COLO829 (cell line): ENCODE data around the gene CD19.
A peak's percentile ranks its signal among the peaks of the same experiment; 100 is the strongest.
"Not testable (repeated sequence)": the region's sequence is repeated elsewhere in the genome, so short reads cannot be mapped to it uniquely, and the experiment has no call there.

Experiments
- DNase-seq: peaks from one replicate; pipeline ENCODE4 v3.0.0; 2012; ENCODE audit warnings: low spot score

CD19 gene

GRCh38 chr16:28936784-28937155 lies 5.0 kb downstream of the CD19 start:
- DNase-seq = no peak

- DNase-seq = no peak
Measured at GRCh38 chr16:28937222-28937876, 5.6 kb downstream of the CD19 start.

GRCh38 chr16:28938721-28939120 lies 7.0 kb downstream of the CD19 start:
- no peak for DNase-seq

GRCh38 chr16:28939825-28940224 lies 8.1 kb downstream of the CD19 start:
- not testable (repeated sequence) for DNase-seq

- no peak for DNase-seq
Measured at GRCh38 chr16:28943281-28943680, 11.5 kb downstream of the CD19 start.

GRCh38 chr16:28946681-28947080 lies 14.9 kb downstream of the CD19 start:
- DNase-seq = no peak

GRCh38 chr16:28950648-28951409 lies 19.1 kb downstream of the CD19 start, which contains the start of gene NFATC2IP:
TSS of gene NFATC2IP (plus strand) at chr16:28950937. CDS start at chr16:28951012, 75 bp downstream.
- peak; percentile 100 for DNase-seq

GRCh38 chr16:28951410-28951943 lies 19.7 kb downstream of the CD19 start:
- no peak for DNase-seq

GRCh38 chr16:28958216-28958615 lies 26.4 kb downstream of the CD19 start:
- no peak for DNase-seq

- no peak for DNase-seq
Measured at GRCh38 chr16:28958836-28959235, 27.1 kb downstream of the CD19 start.

GRCh38 chr16:28964072-28964471 lies 32.3 kb downstream of the CD19 start:
- DNase-seq = no peak

GRCh38 chr16:28964496-28964895 lies 32.7 kb downstream of the CD19 start:
- DNase-seq = no peak

GRCh38 chr16:28967156-28967555 lies 35.4 kb downstream of the CD19 start:
- no peak for DNase-seq

- DNase-seq = not testable (repeated sequence)
Measured at GRCh38 chr16:28969696-28970095, 37.9 kb downstream of the CD19 start.

- DNase-seq = no peak
Measured at GRCh38 chr16:28974007-28974436, 42.3 kb downstream of the CD19 start.

GRCh38 chr16:28974437-28975157 lies 42.8 kb downstream of the CD19 start, which contains the start of gene SPNS1:
TSS of gene SPNS1 (plus strand) at chr16:28974778. CDS start at chr16:28975152, 374 bp downstream.
- DNase-seq = peak; percentile 95

- DNase-seq = no peak
Measured at GRCh38 chr16:28975158-28975599, 43.4 kb downstream of the CD19 start.

GRCh38 chr16:28977703-28978662 lies 46.2 kb downstream of the CD19 start:
- no peak for DNase-seq

GRCh38 chr16:28980330-28980729 lies 48.6 kb downstream of the CD19 start:
- not testable (repeated sequence) for DNase-seq

GRCh38 chr16:28980929-28981328 lies 49.2 kb downstream of the CD19 start:
- no peak for DNase-seq

GRCh38 chr16:28981517-28981916 lies 49.7 kb downstream of the CD19 start:
- DNase-seq = no peak
